H1 (cell line): Measurements from ENCODE around the gene SNX20.

ENCODE experiments used
- CBX8 ChIP-seq: fragments of 300-800, 300-1000 bp; sonication (generic); IDR thresholded peaks from 2 replicates; pipeline ENCODE4 v1.7.1; 2016; ENCODE audit warnings: low read depth, low read length, borderline replicate concordance
- CEBPB ChIP-seq: IDR thresholded peaks from 2 replicates; pipeline ENCODE4 v1.6.1; 2012; ENCODE audit warnings: low read depth, low read length
- CHD1 ChIP-seq: IDR thresholded peaks from 2 replicates; pipeline ENCODE4 v1.6.1; 2012; ENCODE audit warnings: low read depth, low read length, improper control_type of control experiment
- CHD2 ChIP-seq: IDR thresholded peaks from 2 replicates; pipeline ENCODE4 v1.6.1; 2012; ENCODE audit warnings: low read length, improper control_type of control experiment
- CREB1 ChIP-seq: IDR thresholded peaks from 2 replicates; pipeline ENCODE4 v1.6.1; 2012; ENCODE audit warnings: inconsistent platforms
- CTCF ChIP-seq, 3 experiments: IDR thresholded peaks; 1 replicate in 2 of 3; 2 replicates in 1 of 3; pipeline versions ENCODE4 v1.5.1 to v1.6.1; 2011; ENCODE audit warnings: low read length in 3 of 3, mild to moderate bottlenecking in 3 of 3, inconsistent platforms in 2 of 3, low read depth in 1 of 3, moderate library complexity in 1 of 3; ENCODE audit not compliant: insufficient read depth in 1 of 3; ENCODE audit errors: control extremely low read depth in 1 of 3
- GABPA ChIP-seq: IDR thresholded peaks from 2 replicates; pipeline ENCODE4 v1.6.1; 2011; ENCODE audit warnings: mild to moderate bottlenecking, low read length, moderate library complexity, borderline replicate concordance; ENCODE audit not compliant: insufficient read depth
- GTF2F1 ChIP-seq: IDR thresholded peaks from 2 replicates; pipeline ENCODE4 v1.6.1; 2012; ENCODE audit warnings: low read depth, low read length, improper control_type of control experiment, borderline replicate concordance
- KDM1A ChIP-seq: fragments of 200-600, 300-600 bp; sonication (generic); IDR thresholded peaks from 2 replicates; pipeline ENCODE4 v1.7.1; 2016; ENCODE audit warnings: mild to moderate bottlenecking, low read length, borderline replicate concordance
- POLR2A ChIP-seq, 2 experiments: IDR thresholded peaks; 1 replicate in 1 of 2; 2 replicates in 1 of 2; pipeline ENCODE4 v1.6.1; 2011; ENCODE audit warnings: low read depth in 2 of 2, low read length in 2 of 2, mild to moderate bottlenecking in 2 of 2; ENCODE audit errors: control extremely low read depth in 1 of 2
- RFX5 ChIP-seq: IDR thresholded peaks from 2 replicates; pipeline ENCODE4 v1.6.1; 2011; ENCODE audit warnings: low read depth, low read length, improper control_type of control experiment, borderline replicate concordance
- RNF2 ChIP-seq: fragments of 200-900, 300-1000 bp; sonication (generic); IDR thresholded peaks from 2 replicates; pipeline ENCODE4 v1.7.1; 2016; ENCODE audit warnings: borderline replicate concordance, low read depth, mild to moderate bottlenecking, antibody characterized with exemption, low read length; ENCODE audit not compliant: poor library complexity, severe bottlenecking; ENCODE audit errors: missing control alignments
- YY1 ChIP-seq: IDR thresholded peaks from 2 replicates; pipeline ENCODE4 v1.6.1; 2011; ENCODE audit warnings: low read depth, mild to moderate bottlenecking, low read length

GRCh38 chr16:50667497-50668367 is 13.4 kb downstream of the SNX20 start:
- TF ChIP-seq CTCF (IDR thresholded peaks at IDR 0.05; ENCODE audit: control extremely low read depth in 1 of 3, insufficient read depth in 1 of 3, low read depth in 1 of 3, low read length in 3 of 3) (peak in 2 of 3 experiments; percentile 1 to 54; a peak in 3 of 4 replicates), POLR2A (IDR thresholded peaks at IDR 0.05; ENCODE audit: control extremely low read depth in 1 of 2, low read depth in 2 of 2, low read length in 2 of 2) (no peak), CBX8 (no peak), RNF2 (no peak), GTF2F1 (no peak), RFX5 (no peak), KDM1A (no peak), CHD1 (no peak), CHD2 (no peak), YY1 (no peak), CEBPB (no peak), CREB1 (no peak), GABPA (no peak)
